ENCODE measurements around the gene ROBO4.

The ROBO4 gene

GRCh38 chr11:124872741-124873140, 24.9 kb downstream of the ROBO4 start:
- DNase-seq (ENCODE audit: low read depth), result no peak

DNA sequence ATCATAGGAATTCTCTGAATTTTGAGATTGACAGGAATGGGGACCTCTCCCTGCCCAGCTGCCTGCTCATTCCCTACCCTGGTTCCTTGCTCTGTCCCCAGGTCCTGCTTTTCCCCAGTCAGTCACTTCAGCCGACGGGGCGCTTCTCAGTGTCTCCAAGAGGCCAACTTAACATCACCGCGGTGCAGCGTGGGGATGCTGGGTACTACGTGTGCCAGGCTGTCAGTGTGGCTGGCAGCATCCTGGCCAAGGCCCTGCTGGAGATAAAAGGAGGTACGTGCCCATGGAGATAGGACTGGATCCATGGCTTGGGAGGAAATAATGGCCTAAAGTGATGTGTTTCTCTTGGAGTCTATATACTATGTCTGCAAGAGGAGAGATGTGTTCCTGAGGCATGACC, 25.4 kb downstream of the ROBO4 start:
- DNase-seq (ENCODE audit: low read depth), result no peak

DNA sequence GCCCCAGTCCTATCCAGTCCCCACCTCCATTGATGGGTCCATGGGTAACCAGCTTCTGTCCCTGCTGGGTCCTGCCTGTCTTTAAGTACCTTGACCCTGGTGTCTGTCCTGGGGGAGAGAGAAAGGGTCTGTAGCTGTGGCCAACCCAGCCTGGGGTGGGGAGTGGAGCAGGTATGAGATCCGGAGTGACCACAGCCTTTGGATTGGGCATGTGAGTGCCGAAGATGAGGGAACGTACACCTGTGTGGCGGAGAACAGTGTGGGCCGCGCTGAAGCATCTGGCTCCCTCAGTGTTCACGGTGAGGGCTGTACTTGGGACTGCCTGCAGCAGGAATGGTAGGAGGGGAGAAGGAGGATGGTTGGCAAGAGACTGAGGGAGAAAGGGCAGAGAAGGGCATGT, 27.2 kb downstream of the ROBO4 start:
- no peak for DNase-seq (ENCODE audit: low read depth)

DNA sequence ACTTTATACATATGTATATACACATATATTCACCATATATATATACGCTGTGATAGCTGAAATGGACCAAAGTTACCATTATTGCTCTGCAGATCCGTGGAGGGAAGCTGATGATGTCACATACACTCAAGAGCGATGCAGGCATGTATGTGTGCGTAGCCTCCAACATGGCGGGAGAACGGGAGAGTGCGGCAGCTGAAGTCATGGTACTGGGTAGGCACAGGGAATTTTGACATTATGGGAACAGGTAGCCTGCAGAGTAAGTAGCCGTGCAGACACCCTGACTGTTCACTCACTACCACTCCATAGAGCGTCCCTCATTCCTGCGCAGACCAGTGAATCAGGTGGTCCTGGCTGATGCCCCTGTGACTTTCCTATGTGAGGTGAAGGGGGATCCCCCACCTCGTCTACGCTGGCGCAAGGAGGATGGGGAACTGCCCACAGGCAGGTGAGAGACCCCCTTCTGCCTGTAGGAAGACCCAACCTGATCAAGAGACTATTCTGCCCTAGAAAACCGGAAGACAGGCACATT, 27.7 kb downstream of the ROBO4 start:
- no peak for DNase-seq (ENCODE audit: low read depth)

- no peak for DNase-seq (ENCODE audit: low read depth)
These were observed 28.3 kb downstream of the ROBO4 start for GRCh38 chr11:124869331-124869730.

DNA sequence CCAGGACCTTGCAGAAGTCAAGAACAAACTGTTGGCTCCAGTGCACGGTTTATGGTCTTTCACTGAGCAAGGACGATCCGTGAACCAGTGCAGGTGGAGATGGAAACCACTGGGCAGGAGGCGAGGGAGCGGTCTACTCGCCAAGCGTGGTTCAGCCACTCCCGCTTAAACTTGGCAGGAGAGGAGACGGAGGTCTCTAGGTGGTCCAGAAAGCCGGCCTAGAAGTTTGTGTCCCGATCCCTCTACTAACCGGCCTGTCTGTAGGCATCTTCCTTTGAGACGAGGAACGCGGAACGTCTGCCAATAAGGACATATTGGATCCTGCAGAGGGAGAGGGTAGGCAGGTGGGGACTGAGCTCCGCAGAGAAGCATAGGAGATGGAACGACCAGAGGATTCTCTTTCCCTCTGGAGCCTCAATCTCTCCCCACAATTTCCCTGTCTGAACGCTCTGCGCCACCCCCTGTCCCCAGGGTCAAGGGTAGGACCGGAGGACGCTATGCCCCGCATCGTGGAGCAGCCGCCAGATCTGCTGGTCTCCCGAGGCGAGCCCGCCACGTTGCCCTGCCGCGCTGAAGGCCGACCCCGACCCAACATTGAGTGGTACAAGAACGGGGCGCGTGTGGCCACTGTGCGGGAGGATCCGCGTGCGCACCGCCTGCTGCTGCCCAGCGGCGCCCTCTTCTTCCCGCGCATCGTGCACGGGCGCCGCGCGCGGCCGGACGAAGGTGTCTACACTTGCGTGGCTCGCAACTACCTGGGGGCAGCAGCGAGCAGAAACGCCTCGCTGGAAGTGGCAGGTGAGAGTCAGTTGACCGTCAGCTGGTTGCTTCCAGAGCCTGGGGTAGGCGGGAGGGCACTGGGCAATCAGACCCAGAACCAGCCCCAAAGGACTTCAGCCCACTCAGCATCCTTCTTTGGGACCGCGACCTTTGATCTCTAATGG, 29.1 kb downstream of the ROBO4 start:
- DNase-seq (ENCODE audit: low read depth), result no peak

GRCh38 chr11:124867700-124868099, 30.0 kb downstream of the ROBO4 start:
- DNase-seq (ENCODE audit: low read depth), result peak; percentile 16

GRCh38 chr11:124865902-124866851, 31.5 kb downstream of the ROBO4 start:
- no peak for DNase-seq (ENCODE audit: low read depth)

DNA sequence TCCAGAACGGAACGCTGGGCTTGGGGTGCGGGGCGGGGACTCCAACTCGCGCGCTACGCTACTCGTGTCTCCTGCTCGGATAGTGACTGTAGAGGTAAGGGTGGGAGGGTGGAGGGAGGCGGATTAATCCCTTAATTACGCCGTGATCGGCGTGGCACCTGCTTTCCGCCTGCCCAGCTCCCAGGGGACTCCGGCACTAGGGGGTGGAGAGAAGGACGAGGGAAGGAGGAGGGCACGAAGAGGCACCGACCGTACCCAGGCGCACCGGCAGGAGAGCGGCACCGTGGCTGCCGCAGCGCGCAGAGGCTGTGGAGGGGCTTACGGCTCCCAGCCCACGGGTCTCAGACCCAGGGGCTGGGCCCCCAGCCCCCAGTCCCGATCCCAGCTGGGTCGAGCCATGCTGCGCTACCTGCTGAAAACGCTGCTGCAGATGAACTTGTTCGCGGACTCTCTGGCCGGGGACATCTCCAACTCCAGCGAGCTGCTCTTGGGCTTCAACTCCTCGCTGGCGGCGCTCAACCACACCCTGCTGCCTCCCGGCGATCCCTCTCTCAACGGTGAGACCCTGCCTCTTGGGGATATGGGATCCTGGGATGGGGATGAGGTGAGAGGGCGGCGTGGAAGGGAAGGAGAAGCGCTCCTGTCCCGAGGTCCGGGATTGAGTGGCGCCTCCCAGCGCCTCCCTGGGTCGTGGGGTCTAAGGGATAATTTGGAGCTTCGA, 32.3 kb downstream of the ROBO4 start, which contains the start of gene ROBO3:
TSS of gene ROBO3 (plus strand) at position 252 of the 721 bp plus-strand sequence. CDS start at position 398, 146 bp downstream.
- no peak for DNase-seq (ENCODE audit: low read depth)

GRCh38 chr11:124864892-124865180, 32.8 kb downstream of the ROBO4 start:
- no peak for DNase-seq (ENCODE audit: low read depth)

DNA sequence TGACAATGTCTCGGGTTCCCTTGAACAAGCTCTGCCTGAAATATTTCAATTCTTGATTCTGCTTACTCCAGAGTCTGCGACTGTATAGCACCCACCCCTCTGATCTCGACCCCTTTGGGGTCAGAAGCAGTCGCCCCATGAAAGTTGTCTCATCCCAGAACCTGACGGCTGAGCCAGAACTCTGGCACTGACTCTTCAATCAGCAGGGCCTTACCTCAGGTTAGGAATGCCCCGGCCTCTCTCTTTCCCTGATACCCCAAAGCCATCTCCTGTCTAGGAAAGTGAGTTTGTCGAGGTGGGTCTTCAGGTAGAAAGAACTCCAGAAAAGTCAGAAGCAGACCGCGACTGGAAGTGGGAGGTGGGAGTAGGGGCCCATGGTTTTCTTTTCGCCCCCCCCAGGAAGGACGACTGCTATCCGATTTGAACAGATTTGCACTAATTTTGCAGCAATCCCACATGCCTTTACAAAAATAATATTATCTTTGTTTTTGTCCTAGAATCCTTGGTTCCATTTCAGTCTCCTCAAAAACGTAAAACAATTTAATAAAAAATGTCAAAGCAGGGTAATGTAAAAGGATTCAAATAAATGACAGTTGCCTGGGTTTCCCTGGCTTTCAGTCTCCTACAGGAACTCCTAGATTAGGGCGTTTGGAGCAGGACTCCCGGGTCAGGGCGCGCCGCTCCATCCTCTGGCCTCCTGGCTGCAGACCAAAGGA, 33.3 kb downstream of the ROBO4 start:
- no peak for DNase-seq (ENCODE audit: low read depth)

DNA sequence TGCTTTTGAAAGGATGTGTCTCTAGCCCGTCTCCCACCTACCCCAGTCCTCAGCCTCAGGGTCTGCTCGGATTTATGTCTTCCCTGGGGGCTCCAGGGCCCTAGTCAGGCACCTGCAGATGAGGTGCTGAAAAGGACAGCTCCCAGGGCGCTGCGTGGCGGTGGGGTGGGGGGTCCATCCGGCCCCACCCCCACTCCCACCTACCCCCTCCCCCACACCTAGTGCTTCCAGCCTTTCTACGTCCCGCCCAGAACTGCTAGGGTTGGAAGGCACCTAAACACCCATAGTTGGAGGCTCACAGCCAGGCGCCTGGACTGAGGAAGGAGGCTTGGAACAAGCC, 33.9 kb downstream of the ROBO4 start:
- no peak for DNase-seq (ENCODE audit: low read depth)

DNA sequence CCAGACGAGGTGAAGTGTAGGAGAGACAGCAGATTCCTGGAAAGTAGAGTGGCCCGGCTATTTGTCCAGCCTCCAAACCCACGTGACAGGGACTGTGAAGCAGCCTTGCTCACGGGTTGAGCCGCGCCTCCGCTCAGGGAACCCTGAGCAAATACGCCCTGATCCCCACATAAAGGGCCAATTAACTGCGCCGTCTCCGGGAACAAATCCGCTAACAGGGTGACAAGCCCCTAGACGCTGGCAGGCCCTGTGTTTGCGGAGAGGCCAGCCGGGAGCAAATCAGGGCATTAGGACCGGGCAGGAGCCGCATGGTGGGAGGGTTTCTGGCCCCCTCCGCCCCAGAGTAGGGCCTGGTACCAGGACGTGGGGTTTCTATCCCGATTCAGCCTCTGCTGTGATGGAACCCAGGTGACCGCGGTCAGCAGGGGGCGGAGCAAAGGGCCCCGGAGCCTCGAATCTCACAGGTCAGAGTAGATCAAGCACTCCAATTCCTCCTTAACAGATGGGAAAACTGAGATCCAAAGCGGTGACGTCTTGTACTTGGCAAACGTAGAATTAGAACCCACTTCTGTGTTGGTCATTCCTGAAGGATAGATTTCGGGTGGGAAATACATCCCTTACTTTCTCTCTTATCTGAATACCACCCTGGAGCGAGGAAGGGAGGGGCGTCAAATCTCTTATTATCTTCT, 34.4 kb downstream of the ROBO4 start:
- DNase-seq (ENCODE audit: low read depth), result no peak

DNA sequence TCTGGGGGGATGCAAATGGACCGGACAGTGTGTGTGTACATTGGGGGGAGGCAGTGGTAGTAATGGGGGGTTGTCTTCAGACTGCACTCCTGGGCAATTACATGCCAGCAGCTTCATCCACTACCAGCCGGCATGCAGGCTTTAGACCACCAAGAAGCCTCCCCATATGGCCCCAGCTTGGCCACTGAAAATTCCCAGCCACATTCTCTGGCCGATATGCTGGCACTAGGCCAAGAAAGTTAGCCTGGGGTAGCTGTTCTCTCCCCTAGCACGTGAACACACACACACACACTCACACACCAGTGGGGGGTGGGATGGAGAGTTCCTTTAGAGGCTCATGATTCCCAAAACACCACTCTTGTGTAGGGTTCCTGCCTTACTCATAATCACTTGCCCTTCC, 36.0 kb downstream of the ROBO4 start:
- DNase-seq (ENCODE audit: low read depth), result no peak

GRCh38 chr11:124859171-124859570, 38.5 kb downstream of the ROBO4 start:
- no peak for DNase-seq (ENCODE audit: low read depth)

DNA sequence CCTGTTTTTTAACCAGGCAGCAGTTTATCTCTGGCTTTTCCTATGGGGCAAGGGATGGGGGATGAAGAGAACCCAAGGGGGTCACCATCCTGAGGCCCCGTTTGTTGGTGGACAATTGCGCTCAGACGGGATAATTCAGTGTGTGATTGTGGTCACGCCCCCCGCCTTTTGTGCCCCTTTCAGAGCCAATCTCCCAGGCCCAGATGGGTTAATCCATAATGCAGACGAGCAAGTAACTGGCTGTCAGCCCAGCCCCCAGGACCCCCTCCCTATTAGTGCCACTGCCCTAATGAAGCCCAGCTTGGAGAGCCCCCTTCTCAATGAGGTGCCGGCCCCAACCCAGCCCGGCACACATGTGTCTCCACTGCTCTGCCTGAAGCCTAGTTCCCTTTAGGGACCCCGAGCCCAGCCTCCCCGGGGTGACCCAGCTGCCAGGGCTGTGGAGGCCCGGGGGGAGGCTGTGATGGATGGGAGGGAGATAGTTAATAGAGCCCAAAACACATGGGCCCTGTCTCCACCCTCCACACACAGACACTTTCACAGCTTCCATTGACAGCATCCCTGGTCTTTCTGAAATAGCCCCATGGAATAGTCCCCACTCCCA, 51.5 kb downstream of the ROBO4 start:
- no peak for DNase-seq (ENCODE audit: low read depth)

- no peak for DNase-seq (ENCODE audit: low read depth)
These were observed 53.0 kb downstream of the ROBO4 start for GRCh38 chr11:124844664-124845079.

DNA sequence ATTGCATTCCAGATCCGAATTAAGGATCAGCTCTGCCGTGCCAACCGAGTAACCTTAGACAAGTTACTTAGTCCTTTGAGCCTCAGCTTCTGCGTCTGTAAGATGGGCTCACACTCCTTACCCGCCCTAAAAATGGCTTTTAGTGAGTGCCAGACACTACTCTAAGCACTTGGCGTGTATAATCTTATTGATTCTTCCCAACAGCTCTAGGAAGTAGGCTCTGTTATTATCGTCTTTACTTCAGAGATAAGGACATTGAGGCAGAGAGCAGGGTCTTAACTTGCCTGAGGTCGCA, 54.1 kb downstream of the ROBO4 start:
- no peak for DNase-seq (ENCODE audit: low read depth)

DNA sequence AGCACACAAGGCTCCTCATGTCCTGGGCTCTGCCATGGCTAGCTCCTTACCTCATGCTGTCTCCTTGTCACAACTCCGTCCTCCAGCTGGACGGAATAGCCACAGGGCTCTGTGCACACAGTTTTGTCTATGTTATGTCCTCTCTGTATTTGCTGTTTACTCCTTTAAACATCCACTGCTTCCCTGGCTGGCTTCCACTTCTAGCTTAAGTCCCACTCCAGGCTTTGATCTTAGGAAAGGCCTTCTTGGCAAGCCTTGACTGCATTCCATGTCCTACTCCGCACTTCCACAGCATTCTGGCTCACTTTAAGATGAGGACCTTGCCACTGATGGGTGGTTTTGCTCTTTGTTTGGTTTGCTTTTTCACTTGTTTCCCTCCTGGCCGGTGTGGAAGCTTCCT, 55.4 kb downstream of the ROBO4 start:
- no peak for DNase-seq (ENCODE audit: low read depth)

- DNase-seq (ENCODE audit: low read depth), result no peak
These were observed 55.8 kb downstream of the ROBO4 start for GRCh38 chr11:124841840-124842239.

DNA sequence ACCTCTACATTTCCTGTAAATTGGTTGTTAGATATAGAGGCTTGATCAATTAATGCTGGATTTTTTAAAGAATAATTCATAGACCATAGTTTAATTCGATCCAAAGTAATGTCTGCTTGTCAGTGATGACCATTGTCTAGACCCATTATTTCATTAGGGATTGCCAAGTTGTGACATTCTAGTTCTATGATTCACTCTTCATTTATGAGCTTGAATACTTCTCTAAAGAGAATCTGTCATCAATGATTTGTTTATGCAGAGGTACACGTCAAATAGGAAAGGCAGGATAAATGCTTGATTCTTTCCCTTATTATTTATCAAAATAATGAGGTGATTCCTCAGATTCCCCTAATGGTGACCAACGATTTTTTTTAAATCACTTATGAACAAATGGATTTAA, 56.5 kb downstream of the ROBO4 start:
- DNase-seq (ENCODE audit: low read depth), result no peak

Data from fibroblast of the conjunctiva (primary cell).